Adrenal gland (tissue), 12 donors: ENCODE measurements around the gene SERPINB3. TPM values are rescaled to one million over a fixed set of nuclear protein-coding genes. Genes with fewer than 3 reads are reported as not detected.
"Not testable (repeated sequence)": the region's sequence is repeated elsewhere in the genome, so short reads cannot be mapped to it uniquely, and the experiment has no call there.

Source experiments
- DNase-seq, 7 donors: peaks; one replicate each; pipeline ENCODE4 v3.0.0-alpha.2; 2019 to 2020
- H3K27ac ChIP-seq, 5 donors: fragments of 200-600 bp; sonication (generic) in 4 of 5; 1 replicate in 3 of 5; 2 replicates in 2 of 5; pipeline versions ENCODE4 v1.5.1 to v1.8.0; 2016 to 2020; ENCODE audit warnings: mild to moderate bottlenecking in 1 of 5
- H3K27me3 ChIP-seq: fragments of 200-600 bp; 2 replicates; pipeline ENCODE4 v1.8.0; 2021
- H3K36me3 ChIP-seq, 2 donors: fragments of 200-600 bp; replicated peaks in 1 of 2; 1 replicate in 1 of 2; 2 replicates in 1 of 2; pipeline versions ENCODE4 v1.5.1 to v1.8.0; 2018 to 2022
- H3K4me1 ChIP-seq, 2 donors: fragments of 200-600 bp; replicated peaks in 1 of 2; 1 replicate in 1 of 2; 2 replicates in 1 of 2; pipeline versions ENCODE4 v1.5.1 to v1.8.0; 2018 to 2021
- H3K4me3 ChIP-seq, 4 donors: fragments of 200-600 bp; sonication (generic) in 3 of 4; one replicate each; pipeline ENCODE4 v1.5.1; 2016 to 2018
- H3K9me3 ChIP-seq, 3 donors: fragments of 200-600 bp; sonication (generic) in 1 of 3; replicated peaks in 1 of 3; 1 replicate in 2 of 3; 2 replicates in 1 of 3; pipeline versions ENCODE4 v1.5.1 to v1.8.0; 2016 to 2021
- CTCF ChIP-seq, 6 experiments: fragments of 450-650 bp in 4 of 6; fragments of 200-600 bp in 2 of 6; sonication (generic) in 1 of 6; IDR thresholded peaks; 1 replicate in 5 of 6; 2 replicates in 1 of 6; pipeline versions ENCODE4 v1.5.1 to v1.8.0; 2016 to 2021; ENCODE audit warnings: antibody characterized with exemption in 6 of 6, mild to moderate bottlenecking in 2 of 6, moderate library complexity in 1 of 6
- POLR2A ChIP-seq, 2 donors: fragments of 450-650 bp; IDR thresholded peaks; one replicate each; pipeline ENCODE4 v1.6.1; 2017; ENCODE audit warnings: antibody characterized with exemption in 2 of 2, mild to moderate bottlenecking in 2 of 2, moderate library complexity in 1 of 2
- WGBS, 4 donors: extraction: QIAGEN DNeasy Blood & Tissue Kit in 2 of 4; methylation state at CpG; one replicate each; pipeline versions ENCODE4 v1.1.5 to v1.1.7; 2013 to 2017; 5-methylcytosine and 5-hydroxymethylcytosine counted together
- intact Hi-C, 2 donors: fragments of 100-400 bp; cut with DNase I; formaldehyde crosslinking; loops; one replicate each; pipeline versions ENCODE4 v1.14.1 to v1.15.0; 2022 to 2023
- polyA plus RNA-seq, 3 donors: library from polyadenylated mRNA; stranded (reverse); fragments of 200-250 nt in 2 of 3; fragments of 350-450 nt in 1 of 3; fragmentation: Illumina TruSeq in 1 of 3; extraction: RNeasy Lipid Tissue Mini Kit (QIAGEN cat#74804) in 1 of 3; gene quantifications; one replicate each; pipeline ENCODE4 v1.2.3, GENCODE V29; 2013 to 2014
- total RNA-seq, 9 donors: library from RNA; depleted of rRNA in 4 of 9; stranded (reverse); fragments of >200 nt in 4 of 9; fragments of 120-200 nt in 1 of 9; fragmentation: NEBNext Ultra II Directional in 1 of 9; extraction: Animal tissue kit (Norgen Biotek cat#: 25700) in 1 of 9; gene quantifications; one replicate each; pipeline versions ENCODE4 v1.1.0 to v1.2.4, GENCODE V29; 2013 to 2023
- donor health status: healthy with polysubstance abuse.
- donor health status: Bipolar disorder and iron deficiency.
- donor health status: DM: yes; HTN: yes; CAD: no.
- donor health status: DM: no; HTN: no; CAD: no.
- donor health status: DM: no; HTN: no; CAD: no.
- donor health status: DM: yes; HTN: yes; CAD: no.

SERPINB3 gene
- total and polyA plus RNA-seq, 12 donors, result 0.34 TPM; not detected in 11

GRCh38 chr18:63642668-63643356 lies 18.9 kb downstream of the SERPINB3 start:
- H3K4me1 ChIP-seq, H3K27ac ChIP-seq, intact Hi-C loops, H3K36me3 ChIP-seq, H3K9me3 ChIP-seq, DNase-seq, H3K4me3 ChIP-seq, H3K27me3 ChIP-seq: not testable (repeated sequence)
- 78 to 81% (median 80%) methylated on average over 4 of the region's 4 CpGs for WGBS, 4 donors

GRCh38 chr18:63641157-63641680 lies 20.5 kb downstream of the SERPINB3 start:
- H3K27me3 ChIP-seq, intact Hi-C loops, H3K4me1 ChIP-seq, H3K27ac ChIP-seq, H3K36me3 ChIP-seq, H3K4me3 ChIP-seq, H3K9me3 ChIP-seq, DNase-seq: not testable (repeated sequence)
- 72 to 91% (median 85%) methylated on average over 4 of the region's 4 CpGs for WGBS, 4 donors

GRCh38 chr18:63637703-63638102 lies 24.0 kb downstream of the SERPINB3 start:
- Histone ChIP-seq H3K4me3 (no peak overlapping the region), H3K27ac (no peak overlapping the region), H3K4me1 (no peaks in the 10 kb centered on the region), H3K27me3 (no peaks in the 10 kb centered on the region), H3K9me3 (no peaks in the 10 kb centered on the region), H3K36me3 (no peaks in the 10 kb centered on the region)
- DNase-seq, result no peak
- 70 to 81% (median 78%) methylated on average over 6 of the region's 6 CpGs for WGBS, 4 donors
- no peak for TF ChIP-seq CTCF (IDR thresholded peaks at IDR 0.05)
- no peak for TF ChIP-seq POLR2A (IDR thresholded peaks at IDR 0.05)
- intact Hi-C loops, result no loop called here

GRCh38 chr18:63627819-63628218 lies 33.9 kb downstream of the SERPINB3 start:
- no peaks in the 10 kb centered on the region for H3K9me3 ChIP-seq
- intact Hi-C loops, result no loop called here
- TF ChIP-seq POLR2A (IDR thresholded peaks at IDR 0.05), result no peak
- no peak for TF ChIP-seq CTCF (IDR thresholded peaks at IDR 0.05)

GRCh38 chr18:63626431-63626830 lies 35.3 kb downstream of the SERPINB3 start:
- 63 to 78% (median 74%) methylated on average over 4 of the region's 4 CpGs for WGBS, 4 donors
- no peaks in the 10 kb centered on the region for H3K36me3 ChIP-seq

More at GRCh38 chr18:63627819-63628218, 33.9 kb downstream of the SERPINB3 start:
- Histone ChIP-seq H3K27me3 (no peaks in the 10 kb centered on the region), H3K4me3 (no peak overlapping the region), H3K4me1 (no peaks in the 10 kb centered on the region), H3K36me3 (no peaks in the 10 kb centered on the region), H3K27ac (no peak overlapping the region)
- DNase-seq, result no peak

More at GRCh38 chr18:63626431-63626830, 35.3 kb downstream of the SERPINB3 start:
- Histone ChIP-seq H3K4me1 (no peaks in the 10 kb centered on the region), H3K27me3 (no peaks in the 10 kb centered on the region), H3K27ac (no peak overlapping the region), H3K9me3 (no peaks in the 10 kb centered on the region), H3K4me3 (no peak overlapping the region)
- no peak for TF ChIP-seq POLR2A (IDR thresholded peaks at IDR 0.05)
- TF ChIP-seq CTCF (IDR thresholded peaks at IDR 0.05), result no peak
- intact Hi-C loops, result no loop called here
- no peak for DNase-seq
